ENCODE measurements around the gene DENND2C.

- no peak for TF ChIP-seq SP1 (IDR thresholded peaks at IDR 0.05)
- no peak for TF ChIP-seq SUZ12 (IDR thresholded peaks at IDR 0.05)
- no peak for TF ChIP-seq FOXK2 (IDR thresholded peaks at IDR 0.05)
- no peak for TF ChIP-seq ZNF384 (IDR thresholded peaks at IDR 0.05)
- TF ChIP-seq L3MBTL2 (conservative IDR thresholded peaks at IDR 0.05): no peak
- no peak for TF ChIP-seq FOXM1 (IDR thresholded peaks at IDR 0.05; ENCODE audit: borderline replicate concordance)
- no peak for TF ChIP-seq FOXA1 (IDR thresholded peaks at IDR 0.05)
- no peak for TF ChIP-seq HDGF (IDR thresholded peaks at IDR 0.05; ENCODE audit: borderline replicate concordance)
These were observed 42.7 kb downstream of the DENND2C start for GRCh38 chr1:114627107-114627506.
